SJSA1 (cell line): ENCODE measurements around the gene SUCLG2. TPM values are rescaled to one million over a fixed set of nuclear protein-coding genes. Genes with fewer than 3 reads are reported as not detected.
A peak's percentile ranks its signal among the peaks of the same experiment; 100 is the strongest.

Experiments
- DNase-seq, 2 experiments: peaks; one replicate each; pipeline ENCODE4 v3.0.0-alpha.2; 2015 to 2020; ENCODE audit warnings: low spot score in 2 of 2, low read depth in 1 of 2
- H3K27ac ChIP-seq: fragments of 250-450 bp; sonication (Bioruptor Pico); 2 replicates; pipeline ENCODE4 v1.5.1; 2020; ENCODE audit warnings: mild to moderate bottlenecking, moderate library complexity
- H3K27me3 ChIP-seq: fragments of 250-450 bp; sonication (Bioruptor Pico); replicated peaks from 2 replicates; pipeline ENCODE4 v1.5.1; 2020; ENCODE audit warnings: mild to moderate bottlenecking, moderate library complexity
- H3K36me3 ChIP-seq: fragments of 250-450 bp; sonication (Bioruptor Pico); 2 replicates; pipeline ENCODE4 v1.5.1; 2020; ENCODE audit warnings: mild to moderate bottlenecking
- H3K4me1 ChIP-seq: fragments of 250-450 bp; sonication (Bioruptor Pico); replicated peaks from 2 replicates; pipeline ENCODE4 v1.6.1; 2021; ENCODE audit warnings: mild to moderate bottlenecking
- H3K4me3 ChIP-seq: fragments of 250-450 bp; sonication (Bioruptor Pico); 2 replicates; pipeline ENCODE4 v1.5.1; 2020; ENCODE audit warnings: mild to moderate bottlenecking
- H3K9me3 ChIP-seq: fragments of 250-450 bp; sonication (Bioruptor Pico); replicated peaks from 2 replicates; pipeline ENCODE4 v1.5.1; 2020; ENCODE audit warnings: mild to moderate bottlenecking
- total RNA-seq: library from RNA; depleted of rRNA; stranded (reverse); fragments of >200 nt; shearing (Covaris generic); gene quantifications from 2 replicates; pipeline ENCODE4 v1.2.3, GENCODE V29; 2014; rRNA removed

Gene SUCLG2, protein sequence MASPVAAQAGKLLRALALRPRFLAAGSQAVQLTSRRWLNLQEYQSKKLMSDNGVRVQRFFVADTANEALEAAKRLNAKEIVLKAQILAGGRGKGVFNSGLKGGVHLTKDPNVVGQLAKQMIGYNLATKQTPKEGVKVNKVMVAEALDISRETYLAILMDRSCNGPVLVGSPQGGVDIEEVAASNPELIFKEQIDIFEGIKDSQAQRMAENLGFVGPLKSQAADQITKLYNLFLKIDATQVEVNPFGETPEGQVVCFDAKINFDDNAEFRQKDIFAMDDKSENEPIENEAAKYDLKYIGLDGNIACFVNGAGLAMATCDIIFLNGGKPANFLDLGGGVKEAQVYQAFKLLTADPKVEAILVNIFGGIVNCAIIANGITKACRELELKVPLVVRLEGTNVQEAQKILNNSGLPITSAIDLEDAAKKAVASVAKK
- total RNA-seq: 50.6 and 53.7 TPM in 2 replicates

DNA sequence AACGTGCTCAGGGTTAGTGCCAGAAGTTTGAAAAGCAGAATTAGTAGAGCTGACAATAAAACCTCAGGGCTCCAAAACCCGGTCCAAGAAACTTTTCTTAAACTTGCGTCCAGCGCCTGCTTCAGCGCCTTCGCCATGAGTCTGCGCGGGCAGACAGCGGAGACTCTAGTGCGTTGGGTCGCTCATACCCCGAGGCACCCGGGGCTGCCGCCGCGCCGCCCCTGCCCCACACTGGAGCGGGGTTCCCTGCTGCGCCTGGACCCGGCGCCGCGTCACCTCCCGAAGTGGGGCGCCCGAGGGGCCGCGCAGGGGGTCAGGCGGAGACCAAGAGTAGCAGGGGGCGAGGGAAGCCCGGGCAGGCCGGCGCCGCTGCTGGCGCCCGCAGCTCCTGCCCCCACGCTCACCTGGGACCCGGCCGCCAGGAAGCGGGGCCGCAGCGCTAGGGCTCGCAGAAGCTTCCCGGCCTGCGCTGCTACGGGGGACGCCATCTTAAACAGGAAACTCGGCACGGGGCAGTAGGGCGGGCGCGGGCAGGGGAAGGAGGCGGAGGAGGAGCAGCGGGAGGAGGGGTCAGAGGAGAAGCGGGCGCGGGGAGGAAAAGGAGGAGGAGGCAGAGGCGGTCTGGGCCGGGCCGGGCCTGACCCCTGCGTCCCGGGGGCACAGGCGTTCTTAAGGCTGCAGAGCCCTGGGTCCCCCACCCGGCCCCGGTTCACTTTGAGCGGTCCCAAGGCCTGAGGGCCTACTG lies at the start of gene SUCLG2:
TSS of gene SUCLG2 (minus strand) at position 514 of the 745 bp plus-strand sequence. CDS start at position 488, 26 bp downstream.
- H3K27ac ChIP-seq: peak within 1 kb of the TSS; percentile 96
- H3K36me3 ChIP-seq: peaks cover 17% of the 10 kb centered on the region
- peak within 1 kb of the TSS; percentile 88 for H3K4me3 ChIP-seq
- peak; percentile 82 to 91 for DNase-seq
- H3K4me1 ChIP-seq: peaks cover 24% of the 10 kb centered on the region
- H3K27me3 ChIP-seq: no peaks in the 10 kb centered on the region
- 0 out of 2 replicates have a peak, but pooled peaks cover 3% of the 10 kb centered on the region for H3K9me3 ChIP-seq

GRCh38 chr3:67700596-67700995 lies 46.2 kb upstream of the SUCLG2 start:
- no peak overlapping the region for H3K27ac ChIP-seq
- H3K9me3 ChIP-seq: no peaks in the 10 kb centered on the region
- H3K27me3 ChIP-seq: no peaks in the 10 kb centered on the region
- no peaks in the 10 kb centered on the region for H3K4me1 ChIP-seq
- DNase-seq: no peak
- H3K36me3 ChIP-seq: no peaks in the 10 kb centered on the region
- H3K4me3 ChIP-seq: no peak overlapping the region

DNA sequence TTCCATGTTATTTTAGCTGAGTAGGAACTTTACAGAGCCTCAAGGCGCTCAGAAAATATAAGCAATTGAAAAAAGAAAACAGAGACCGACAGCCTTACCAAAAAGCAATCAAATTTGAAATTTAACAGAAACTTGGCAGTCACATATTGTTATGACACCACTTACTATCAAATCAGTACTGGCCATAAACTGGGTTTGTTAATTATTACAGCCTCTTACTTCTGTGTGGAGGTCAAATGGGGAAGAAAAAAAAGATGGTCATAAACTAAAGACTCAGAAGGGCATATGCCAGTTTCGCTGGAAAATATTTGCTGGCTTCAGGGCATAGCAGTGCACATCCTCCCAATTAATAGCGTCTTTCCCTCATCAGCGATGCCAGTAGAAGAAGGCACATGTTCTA lies 45.5 kb upstream of the SUCLG2 start:
- Histone ChIP-seq H3K27ac (no peak overlapping the region), H3K4me1 (no peaks in the 10 kb centered on the region), H3K9me3 (no peaks in the 10 kb centered on the region), H3K27me3 (no peaks in the 10 kb centered on the region), H3K36me3 (no peaks in the 10 kb centered on the region), H3K4me3 (no peak overlapping the region)
- DNase-seq: no peak

DNA sequence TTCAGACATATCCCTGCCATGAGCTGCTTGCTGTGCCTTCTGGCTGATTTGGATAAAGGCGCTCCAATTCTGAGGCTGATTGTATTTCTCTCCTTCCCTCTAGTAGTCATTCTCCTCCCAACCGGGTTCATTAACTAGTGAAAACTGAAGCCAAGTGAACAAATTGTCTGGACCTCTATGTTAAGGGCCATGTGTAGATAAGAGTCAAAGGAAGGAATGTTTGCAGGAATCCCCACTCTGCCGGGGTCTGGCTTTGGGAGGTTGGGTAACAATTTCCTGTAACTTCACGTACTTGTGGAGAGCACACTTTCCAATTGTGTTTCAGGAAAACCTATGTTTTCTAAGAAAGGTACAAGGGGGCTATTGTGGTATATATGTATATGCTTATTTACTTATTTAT lies 38.2 kb upstream of the SUCLG2 start:
- DNase-seq: no peak
- Histone ChIP-seq H3K9me3 (no peaks in the 10 kb centered on the region), H3K36me3 (no peaks in the 10 kb centered on the region), H3K27ac (no peak overlapping the region), H3K4me1 (no peaks in the 10 kb centered on the region), H3K4me3 (no peak overlapping the region), H3K27me3 (no peaks in the 10 kb centered on the region)

GRCh38 chr3:67691926-67692325 lies 37.5 kb upstream of the SUCLG2 start:
- Histone ChIP-seq H3K9me3 (no peaks in the 10 kb centered on the region), H3K27ac (no peak overlapping the region), H3K4me3 (no peak overlapping the region), H3K36me3 (no peaks in the 10 kb centered on the region), H3K27me3 (no peaks in the 10 kb centered on the region), H3K4me1 (no peaks in the 10 kb centered on the region)
- DNase-seq: no peak

DNA sequence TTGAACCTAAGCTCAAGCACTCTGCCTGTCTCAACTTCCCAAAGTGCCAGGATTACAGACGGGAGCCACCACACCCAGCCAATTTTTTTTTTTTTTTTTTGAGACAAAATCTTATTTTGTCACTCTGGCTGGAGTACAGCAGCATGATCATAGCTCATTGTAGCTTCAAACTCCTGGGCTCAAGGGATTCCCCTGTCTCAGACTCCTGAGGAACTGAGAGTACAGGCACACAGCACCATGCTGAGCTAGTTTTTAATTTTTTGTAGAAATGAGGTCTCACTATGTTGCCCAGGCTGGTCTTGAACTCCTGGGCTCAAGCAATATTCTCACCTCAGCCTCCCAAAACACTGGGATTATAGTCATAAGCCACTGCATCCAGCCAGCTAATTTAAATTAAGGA lies 36.8 kb upstream of the SUCLG2 start:
- H3K9me3 ChIP-seq: no peaks in the 10 kb centered on the region
- no peak overlapping the region for H3K4me3 ChIP-seq
- H3K36me3 ChIP-seq: no peaks in the 10 kb centered on the region
- H3K27ac ChIP-seq: no peak overlapping the region
- H3K4me1 ChIP-seq: no peaks in the 10 kb centered on the region
- DNase-seq: no peak
- no peaks in the 10 kb centered on the region for H3K27me3 ChIP-seq

DNA sequence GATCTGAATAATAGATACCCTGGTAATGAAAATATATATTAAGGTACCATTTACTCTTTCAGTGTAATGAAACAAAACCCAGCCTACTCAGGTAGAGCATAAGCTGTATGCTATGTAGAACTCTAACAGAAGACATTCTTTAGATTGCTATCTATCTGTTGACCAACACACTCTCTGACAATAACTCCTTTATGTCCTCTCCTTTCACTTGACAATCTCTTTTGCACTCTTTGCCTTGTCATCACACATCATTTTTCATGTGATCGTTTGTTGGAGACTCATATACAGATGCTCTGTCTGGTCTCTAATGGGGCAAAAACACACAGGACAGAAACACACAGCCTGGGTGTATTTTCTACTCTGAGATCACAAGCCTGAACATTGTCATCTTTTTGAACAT lies 35.4 kb upstream of the SUCLG2 start:
- H3K4me1 ChIP-seq: no peaks in the 10 kb centered on the region
- H3K36me3 ChIP-seq: no peaks in the 10 kb centered on the region
- no peaks in the 10 kb centered on the region for H3K27me3 ChIP-seq
- H3K27ac ChIP-seq: no peak overlapping the region
- H3K9me3 ChIP-seq: no peaks in the 10 kb centered on the region
- H3K4me3 ChIP-seq: no peak overlapping the region
- no peak for DNase-seq

DNA sequence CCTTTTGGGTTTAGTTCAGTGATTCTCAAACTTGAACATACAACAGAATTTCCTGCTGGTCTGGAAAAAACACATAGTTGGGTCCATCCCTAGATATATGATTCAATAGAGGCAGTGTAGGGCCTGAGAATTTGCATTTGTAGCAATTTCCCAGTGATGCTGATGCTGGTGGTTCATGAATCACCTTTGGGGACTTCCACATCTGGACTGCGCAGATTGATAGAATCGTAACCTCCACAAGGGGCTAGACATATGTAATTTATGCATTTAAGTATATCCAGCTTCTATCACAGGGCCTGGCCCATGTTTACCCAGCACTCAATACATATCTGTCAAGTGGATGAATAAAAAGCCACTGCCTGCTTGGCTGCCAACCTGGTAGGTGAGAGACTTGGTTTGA lies 33.8 kb upstream of the SUCLG2 start:
- no peak overlapping the region for H3K4me3 ChIP-seq
- no peaks in the 10 kb centered on the region for H3K27me3 ChIP-seq
- H3K9me3 ChIP-seq: no peaks in the 10 kb centered on the region
- H3K4me1 ChIP-seq: no peaks in the 10 kb centered on the region
- H3K36me3 ChIP-seq: no peaks in the 10 kb centered on the region
- DNase-seq: no peak
- no peak overlapping the region for H3K27ac ChIP-seq

DNA sequence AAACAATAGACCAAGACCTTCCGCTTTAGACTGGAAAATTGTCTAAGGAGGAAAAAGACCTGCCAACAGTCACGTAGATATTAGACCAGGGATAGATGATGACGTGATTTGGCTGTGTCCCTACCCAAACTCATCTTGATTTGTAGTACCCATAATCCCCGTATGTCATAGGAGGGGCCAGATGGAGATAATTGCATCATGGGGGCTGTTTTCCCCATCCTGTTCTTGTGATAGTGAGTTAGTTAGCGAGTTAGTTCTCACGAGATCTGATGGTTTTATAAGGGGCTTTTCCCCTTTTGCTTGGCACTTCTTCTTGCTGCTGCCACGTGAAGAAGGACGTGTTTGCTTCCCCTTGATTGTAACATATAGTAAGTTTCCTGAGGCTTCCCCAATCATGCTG lies 31.7 kb upstream of the SUCLG2 start:
- Histone ChIP-seq H3K4me1 (no peaks in the 10 kb centered on the region), H3K4me3 (no peak overlapping the region), H3K27me3 (no peaks in the 10 kb centered on the region), H3K36me3 (no peaks in the 10 kb centered on the region), H3K9me3 (no peaks in the 10 kb centered on the region), H3K27ac (no peak overlapping the region)
- no peak for DNase-seq

DNA sequence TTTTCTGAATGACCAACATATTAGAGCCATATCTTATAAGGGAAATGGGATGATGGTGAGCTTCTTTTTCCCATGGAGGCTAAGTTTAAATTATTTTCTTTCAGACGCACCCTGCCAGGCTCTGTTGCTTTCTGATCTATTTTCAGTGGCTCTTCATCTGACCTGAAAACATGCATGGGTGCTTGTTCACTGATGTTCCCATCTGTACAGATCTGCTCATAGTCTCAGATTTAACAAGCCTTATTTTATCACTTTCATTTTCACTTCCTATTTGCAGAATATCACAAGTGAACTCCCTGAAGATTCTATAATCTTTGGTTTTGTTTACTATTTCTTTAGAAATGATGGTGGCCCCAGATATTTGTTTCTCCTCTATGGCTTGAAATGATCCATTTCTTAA lies 31.1 kb upstream of the SUCLG2 start:
- no peaks in the 10 kb centered on the region for H3K4me1 ChIP-seq
- H3K9me3 ChIP-seq: no peaks in the 10 kb centered on the region
- H3K4me3 ChIP-seq: no peak overlapping the region
- H3K27ac ChIP-seq: no peak overlapping the region
- no peaks in the 10 kb centered on the region for H3K27me3 ChIP-seq
- H3K36me3 ChIP-seq: no peaks in the 10 kb centered on the region
- DNase-seq: no peak

- no peaks in the 10 kb centered on the region for H3K36me3 ChIP-seq
- no peak for DNase-seq
- no peaks in the 10 kb centered on the region for H3K4me1 ChIP-seq
- no peak overlapping the region for H3K4me3 ChIP-seq
- no peak overlapping the region for H3K27ac ChIP-seq
- no peaks in the 10 kb centered on the region for H3K9me3 ChIP-seq
- no peaks in the 10 kb centered on the region for H3K27me3 ChIP-seq
These were observed 29.8 kb upstream of the SUCLG2 start for GRCh38 chr3:67684211-67684610.

- Histone ChIP-seq H3K4me3 (no peak overlapping the region), H3K27me3 (no peaks in the 10 kb centered on the region), H3K4me1 (no peaks in the 10 kb centered on the region), H3K27ac (no peak overlapping the region), H3K36me3 (no peaks in the 10 kb centered on the region), H3K9me3 (no peaks in the 10 kb centered on the region)
- no peak for DNase-seq
These were observed 29.1 kb upstream of the SUCLG2 start for GRCh38 chr3:67683522-67683921.

GRCh38 chr3:67678665-67679064 lies 24.3 kb upstream of the SUCLG2 start:
- Histone ChIP-seq H3K27ac (no peak overlapping the region), H3K36me3 (no peaks in the 10 kb centered on the region), H3K27me3 (no peaks in the 10 kb centered on the region), H3K9me3 (no peaks in the 10 kb centered on the region), H3K4me1 (no peaks in the 10 kb centered on the region), H3K4me3 (no peak overlapping the region)
- DNase-seq: no peak

GRCh38 chr3:67674055-67674454 lies 19.6 kb upstream of the SUCLG2 start:
- no peaks in the 10 kb centered on the region for H3K4me1 ChIP-seq
- no peaks in the 10 kb centered on the region for H3K27me3 ChIP-seq
- no peaks in the 10 kb centered on the region for H3K9me3 ChIP-seq
- no peak overlapping the region for H3K27ac ChIP-seq
- H3K36me3 ChIP-seq: no peaks in the 10 kb centered on the region
- no peak overlapping the region for H3K4me3 ChIP-seq
- DNase-seq: no peak
